ENCODE results near the gene MARK4.
"Not testable (repeated sequence)": the region's sequence is repeated elsewhere in the genome, so short reads cannot be mapped to it uniquely, and the experiment has no call there.

The MARK4 gene

GRCh38 chr19:45218911-45219743 is 31.9 kb upstream of the MARK4 start:
- H3K36me3 ChIP-seq (ENCODE audit: control insufficient read depth, insufficient read depth, low read length) = no peaks in the 10 kb centered on the region
- H3K9ac ChIP-seq (ENCODE audit: low read depth, low read length) = no peak overlapping the region
- no peaks in the 10 kb centered on the region for H3K9me3 ChIP-seq (ENCODE audit: control insufficient read depth, insufficient read depth, low read length)
- H3K27me3 ChIP-seq (ENCODE audit: control insufficient read depth, insufficient read depth, low read length) = peaks cover 46% of the 10 kb centered on the region
- H3K4me1 ChIP-seq (ENCODE audit: control insufficient read depth, insufficient read depth, low read length) = no peaks in the 10 kb centered on the region
- no peak overlapping the region for H3K4me3 ChIP-seq (ENCODE audit: low read depth, low read length)

GRCh38 chr19:45222724-45223123 is 28.3 kb upstream of the MARK4 start:
- no peak overlapping the region for H3K4me3 ChIP-seq (ENCODE audit: low read depth, low read length)
- no peaks in the 10 kb centered on the region for H3K4me1 ChIP-seq (ENCODE audit: control insufficient read depth, insufficient read depth, low read length)
- H3K36me3 ChIP-seq (ENCODE audit: control insufficient read depth, insufficient read depth, low read length) = no peaks in the 10 kb centered on the region
- H3K9ac ChIP-seq (ENCODE audit: low read depth, low read length) = no peak overlapping the region
- peaks cover 16% of the 10 kb centered on the region for H3K27me3 ChIP-seq (ENCODE audit: control insufficient read depth, insufficient read depth, low read length)
- no peaks in the 10 kb centered on the region for H3K9me3 ChIP-seq (ENCODE audit: control insufficient read depth, insufficient read depth, low read length)

- Histone ChIP-seq H3K36me3 (ENCODE audit: control insufficient read depth, insufficient read depth, low read length) (no peaks in the 10 kb centered on the region), H3K27me3 (ENCODE audit: control insufficient read depth, insufficient read depth, low read length) (peaks cover 8% of the 10 kb centered on the region)
These were observed 27.2 kb upstream of the MARK4 start for GRCh38 chr19:45223879-45224278.

DNA sequence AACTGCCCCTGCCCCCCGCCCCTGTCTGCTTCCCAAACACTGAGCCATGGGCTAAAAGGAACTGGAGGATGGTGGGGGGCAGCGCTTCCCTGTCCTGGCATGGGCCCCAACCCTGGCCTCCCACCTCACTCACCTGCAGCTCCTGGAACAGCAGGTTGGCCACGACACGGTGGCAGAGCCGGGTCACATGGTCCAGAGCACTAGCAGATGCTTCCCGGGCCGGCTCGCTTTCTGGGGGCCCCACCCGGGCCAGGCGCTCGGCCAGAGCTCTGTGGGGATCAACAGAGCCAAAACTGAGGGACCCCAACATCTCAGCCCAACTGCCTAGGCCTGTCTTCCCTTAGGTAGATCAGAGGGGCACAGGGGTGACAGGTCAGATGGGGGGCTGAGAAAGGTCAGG is 26.4 kb upstream of the MARK4 start:
- Histone ChIP-seq H3K4me1 (ENCODE audit: control insufficient read depth, insufficient read depth, low read length) (no peaks in the 10 kb centered on the region), H3K36me3 (ENCODE audit: control insufficient read depth, insufficient read depth, low read length) (no peaks in the 10 kb centered on the region), H3K4me3 (ENCODE audit: low read depth, low read length) (no peak overlapping the region), H3K27me3 (ENCODE audit: control insufficient read depth, insufficient read depth, low read length) (peaks cover 8% of the 10 kb centered on the region), H3K9me3 (ENCODE audit: control insufficient read depth, insufficient read depth, low read length) (no peaks in the 10 kb centered on the region), H3K9ac (ENCODE audit: low read depth, low read length) (no peak overlapping the region)

More at GRCh38 chr19:45223879-45224278, 27.2 kb upstream of the MARK4 start:
- Histone ChIP-seq H3K9ac (ENCODE audit: low read depth, low read length) (no peak overlapping the region), H3K9me3 (ENCODE audit: control insufficient read depth, insufficient read depth, low read length) (no peaks in the 10 kb centered on the region), H3K4me3 (ENCODE audit: low read depth, low read length) (no peak overlapping the region), H3K4me1 (ENCODE audit: control insufficient read depth, insufficient read depth, low read length) (no peaks in the 10 kb centered on the region)

DNA sequence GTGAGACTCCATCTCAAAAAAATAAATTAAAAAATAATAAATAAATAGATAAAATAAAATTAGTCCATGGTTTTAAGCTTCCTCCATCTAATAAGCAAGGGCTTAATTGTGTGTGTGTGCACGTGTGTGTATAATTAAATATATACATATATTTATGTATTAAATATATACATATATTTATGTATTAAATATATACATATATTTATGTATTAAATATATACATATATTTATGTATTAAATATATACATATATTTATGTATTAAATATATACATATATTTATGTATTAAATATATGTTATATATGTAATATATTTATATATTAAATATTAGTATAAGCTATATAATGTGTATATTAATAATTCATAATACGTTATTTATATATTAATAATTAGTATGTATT is 22.0 kb upstream of the MARK4 start:
- H3K4me3 ChIP-seq (ENCODE audit: low read depth, low read length); H3K9ac ChIP-seq (ENCODE audit: low read depth, low read length); H3K36me3 ChIP-seq (ENCODE audit: control insufficient read depth, insufficient read depth, low read length); H3K4me1 ChIP-seq (ENCODE audit: control insufficient read depth, insufficient read depth, low read length); H3K9me3 ChIP-seq (ENCODE audit: control insufficient read depth, insufficient read depth, low read length): not testable (repeated sequence)
- peaks cover 27% of the 10 kb centered on the region for H3K27me3 ChIP-seq (ENCODE audit: control insufficient read depth, insufficient read depth, low read length)

DNA sequence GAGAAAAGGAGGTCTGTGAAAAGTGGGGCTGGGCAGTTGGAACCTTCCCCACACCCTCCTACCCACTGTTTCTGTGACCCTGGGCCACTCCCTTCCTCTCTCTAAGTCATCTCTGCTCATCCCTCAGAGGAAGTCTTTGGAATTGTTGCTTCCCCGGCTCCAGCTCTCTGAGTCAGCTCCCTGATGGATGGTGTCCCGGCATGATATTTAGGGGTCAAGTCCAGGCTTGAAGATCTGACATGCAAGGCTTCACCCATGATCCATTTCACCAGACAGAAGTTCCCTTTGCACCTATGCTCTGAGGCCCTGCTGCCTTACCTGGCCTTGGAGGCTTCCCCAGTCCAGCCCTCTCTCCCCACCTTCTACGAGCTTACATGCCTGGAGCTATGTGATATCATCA is 19.2 kb upstream of the MARK4 start:
- H3K4me3 ChIP-seq (ENCODE audit: low read depth, low read length) = no peak overlapping the region
- no peaks in the 10 kb centered on the region for H3K36me3 ChIP-seq (ENCODE audit: control insufficient read depth, insufficient read depth, low read length)
- peaks cover 46% of the 10 kb centered on the region for H3K27me3 ChIP-seq (ENCODE audit: control insufficient read depth, insufficient read depth, low read length)
- H3K9ac ChIP-seq (ENCODE audit: low read depth, low read length) = no peak overlapping the region
- no peaks in the 10 kb centered on the region for H3K9me3 ChIP-seq (ENCODE audit: control insufficient read depth, insufficient read depth, low read length)
- H3K4me1 ChIP-seq (ENCODE audit: control insufficient read depth, insufficient read depth, low read length) = no peaks in the 10 kb centered on the region

DNA sequence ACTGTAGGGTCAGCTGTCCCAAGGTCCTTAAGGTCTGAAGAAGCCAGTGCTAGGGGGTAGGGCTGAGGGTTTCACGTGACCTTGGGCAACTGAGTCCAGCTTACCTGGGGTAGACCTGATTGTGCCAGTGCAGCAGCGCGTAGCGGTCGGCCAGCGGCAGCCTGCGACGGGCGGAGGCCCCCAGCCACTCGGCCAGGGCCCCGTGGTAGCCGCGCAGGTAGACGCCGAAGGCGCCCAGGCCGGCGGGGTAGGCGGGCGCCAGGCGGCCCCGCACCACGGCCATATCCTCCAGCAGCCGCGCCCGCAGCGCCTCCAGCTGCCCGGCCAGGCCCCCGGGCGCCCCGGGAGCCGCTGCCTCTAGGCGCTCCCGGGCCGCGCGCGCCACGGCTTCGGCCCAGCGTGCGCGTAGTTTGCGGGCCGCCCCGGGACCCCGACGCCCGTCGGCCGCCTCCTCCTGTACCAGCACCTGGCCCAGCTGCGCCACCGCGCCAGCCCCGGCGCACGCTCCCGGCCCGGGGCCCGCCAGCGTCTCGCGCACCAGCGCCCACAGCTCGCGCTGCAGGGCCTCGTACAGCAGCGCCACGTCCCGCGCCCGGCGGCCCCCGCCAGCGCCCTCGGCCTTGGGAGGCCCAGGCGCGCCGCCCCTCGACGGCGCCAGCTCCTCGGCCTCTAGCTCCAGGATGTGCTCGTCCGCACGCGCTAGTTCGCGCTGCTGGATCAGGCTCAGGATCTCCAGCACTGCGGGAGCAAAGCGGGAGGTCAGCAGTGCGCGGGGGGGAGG is 16.8 kb upstream of the MARK4 start:
- no peaks in the 10 kb centered on the region for H3K36me3 ChIP-seq (ENCODE audit: control insufficient read depth, insufficient read depth, low read length)
- no peaks in the 10 kb centered on the region for H3K4me1 ChIP-seq (ENCODE audit: control insufficient read depth, insufficient read depth, low read length)
- H3K9ac ChIP-seq (ENCODE audit: low read depth, low read length) = no peak overlapping the region
- peaks cover 50% of the 10 kb centered on the region for H3K27me3 ChIP-seq (ENCODE audit: control insufficient read depth, insufficient read depth, low read length)
- no peaks in the 10 kb centered on the region for H3K9me3 ChIP-seq (ENCODE audit: control insufficient read depth, insufficient read depth, low read length)
- peak overlapping the region; percentile 32 for H3K4me3 ChIP-seq (ENCODE audit: low read depth, low read length)

DNA sequence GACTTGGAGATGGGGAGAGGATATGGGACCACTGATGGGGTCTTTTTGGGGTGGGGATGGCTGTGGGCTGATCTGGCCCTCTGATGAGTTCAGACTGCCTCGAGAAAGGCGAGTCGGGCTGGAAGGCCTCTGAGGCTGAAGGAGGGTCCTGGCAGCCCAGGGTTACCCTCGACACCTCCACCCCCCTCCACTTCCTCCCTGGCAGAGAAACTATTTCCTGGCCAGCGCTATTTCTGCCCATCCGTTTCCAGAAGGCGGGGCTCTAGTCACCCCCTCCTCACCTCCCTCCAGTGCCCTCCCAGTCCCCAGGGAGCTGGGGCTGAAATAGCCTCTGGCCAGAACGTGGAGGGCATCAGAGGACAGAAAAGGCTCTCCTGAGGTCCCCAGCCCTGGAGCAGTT is 15.6 kb upstream of the MARK4 start:
- H3K4me1 ChIP-seq (ENCODE audit: control insufficient read depth, insufficient read depth, low read length) = no peaks in the 10 kb centered on the region
- H3K9ac ChIP-seq (ENCODE audit: low read depth, low read length) = no peak overlapping the region
- H3K27me3 ChIP-seq (ENCODE audit: control insufficient read depth, insufficient read depth, low read length) = peaks cover 50% of the 10 kb centered on the region
- no peaks in the 10 kb centered on the region for H3K9me3 ChIP-seq (ENCODE audit: control insufficient read depth, insufficient read depth, low read length)
- no peaks in the 10 kb centered on the region for H3K36me3 ChIP-seq (ENCODE audit: control insufficient read depth, insufficient read depth, low read length)
- H3K4me3 ChIP-seq (ENCODE audit: low read depth, low read length) = peak overlapping the region; percentile 13

DNA sequence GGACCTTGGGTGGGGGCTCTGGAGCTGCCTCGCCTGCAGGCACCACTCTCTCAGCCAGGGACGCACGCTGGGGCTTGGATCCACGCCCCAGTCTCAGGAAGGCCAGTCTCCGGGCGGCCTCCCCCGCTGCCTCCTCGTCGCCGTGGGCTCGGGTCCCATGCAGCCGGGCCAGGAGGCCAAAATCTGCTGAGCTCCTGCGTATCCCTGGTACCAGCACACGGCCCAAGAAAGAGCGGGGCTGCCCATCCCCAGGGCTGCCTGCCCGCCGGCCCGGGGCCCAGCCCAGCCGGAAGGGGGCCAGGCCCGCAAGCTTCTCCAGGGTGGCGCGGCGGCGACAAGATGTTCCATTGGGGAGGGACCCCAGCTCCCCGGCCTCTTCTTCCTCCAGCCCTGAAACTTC is 12.5 kb upstream of the MARK4 start:
- Histone ChIP-seq H3K4me1 (ENCODE audit: control insufficient read depth, insufficient read depth, low read length) (no peaks in the 10 kb centered on the region), H3K4me3 (ENCODE audit: low read depth, low read length) (no peak overlapping the region), H3K36me3 (ENCODE audit: control insufficient read depth, insufficient read depth, low read length) (no peaks in the 10 kb centered on the region), H3K27me3 (ENCODE audit: control insufficient read depth, insufficient read depth, low read length) (peaks cover 31% of the 10 kb centered on the region), H3K9ac (ENCODE audit: low read depth, low read length) (no peak overlapping the region), H3K9me3 (ENCODE audit: control insufficient read depth, insufficient read depth, low read length) (no peaks in the 10 kb centered on the region)

DNA sequence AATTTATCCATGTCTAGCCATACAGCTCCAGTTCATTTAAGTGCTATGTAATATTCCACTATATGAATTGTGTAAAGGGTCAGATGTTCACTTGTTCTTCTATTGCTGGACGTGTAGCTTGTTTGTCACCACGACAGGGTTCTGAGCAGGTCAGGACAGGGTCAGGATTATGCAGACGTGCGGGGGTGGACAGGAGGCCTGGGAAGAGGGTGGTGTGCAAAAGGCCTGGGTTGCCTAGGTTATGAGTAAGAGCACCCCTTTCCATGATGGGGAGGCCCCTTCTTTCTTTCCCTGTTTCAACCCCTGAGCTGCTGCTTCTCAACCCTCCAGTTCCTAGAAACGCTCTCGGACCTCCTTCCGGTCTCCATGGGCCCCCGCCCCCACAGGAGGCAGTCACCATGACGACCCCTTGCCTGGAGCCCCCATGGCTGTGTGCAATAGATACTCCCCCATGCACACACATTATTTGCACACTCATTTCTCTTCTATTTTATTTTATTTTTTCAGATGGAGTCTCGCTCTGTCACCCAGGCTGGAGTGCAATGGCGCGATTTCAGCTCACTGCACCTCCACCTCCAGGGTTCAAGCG is 7.8 kb upstream of the MARK4 start:
- Histone ChIP-seq H3K4me1 (ENCODE audit: control insufficient read depth, insufficient read depth, low read length) (no peaks in the 10 kb centered on the region), H3K36me3 (ENCODE audit: control insufficient read depth, insufficient read depth, low read length) (no peaks in the 10 kb centered on the region), H3K9ac (ENCODE audit: low read depth, low read length) (no peak overlapping the region)

DNA sequence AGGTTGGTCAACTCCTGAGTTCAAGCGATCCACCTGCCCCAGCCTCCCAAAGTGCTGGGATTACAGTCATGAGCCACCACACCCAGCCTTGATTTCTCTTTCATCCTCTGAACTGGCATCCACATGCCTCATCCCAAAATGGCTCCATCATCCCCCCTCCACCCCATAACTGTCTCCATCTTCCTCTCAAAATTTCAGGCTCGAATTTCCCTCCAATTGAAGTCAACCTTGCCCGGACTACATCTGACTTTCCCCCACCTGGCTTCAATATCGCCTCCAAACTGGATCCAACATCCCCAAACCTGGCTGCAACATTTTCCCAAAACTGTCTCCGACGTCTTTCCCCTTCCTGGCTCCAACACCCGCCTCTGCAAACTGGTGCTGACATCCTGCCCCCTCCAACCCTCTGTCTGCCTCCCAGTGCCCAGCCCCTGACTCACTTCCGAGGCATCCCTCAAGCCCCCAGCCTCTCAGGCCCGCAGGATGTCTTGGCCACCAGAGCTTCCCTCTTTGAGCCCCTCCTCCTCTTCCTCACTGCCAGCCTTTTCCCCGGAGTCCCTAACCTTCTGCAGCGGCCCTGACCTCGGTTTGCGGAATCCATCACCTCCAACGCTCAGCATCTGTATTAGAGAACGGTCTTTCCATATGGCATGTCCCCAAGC is 6.8 kb upstream of the MARK4 start:
- Histone ChIP-seq H3K36me3 (ENCODE audit: control insufficient read depth, insufficient read depth, low read length) (no peaks in the 10 kb centered on the region), H3K9ac (ENCODE audit: low read depth, low read length) (no peak overlapping the region), H3K9me3 (ENCODE audit: control insufficient read depth, insufficient read depth, low read length) (no peaks in the 10 kb centered on the region), H3K4me1 (ENCODE audit: control insufficient read depth, insufficient read depth, low read length) (no peaks in the 10 kb centered on the region), H3K4me3 (ENCODE audit: low read depth, low read length) (no peak overlapping the region), H3K27me3 (ENCODE audit: control insufficient read depth, insufficient read depth, low read length) (peaks cover 12% of the 10 kb centered on the region)

More for the DNA sequence above, 7.8 kb upstream of the MARK4 start:
- H3K27me3 ChIP-seq (ENCODE audit: control insufficient read depth, insufficient read depth, low read length) = peaks cover 6% of the 10 kb centered on the region
- H3K9me3 ChIP-seq (ENCODE audit: control insufficient read depth, insufficient read depth, low read length) = no peaks in the 10 kb centered on the region
- no peak overlapping the region for H3K4me3 ChIP-seq (ENCODE audit: low read depth, low read length)
